ENCODE data around the gene FKBP7.
"Not testable (repeated sequence)": the region's sequence is repeated elsewhere in the genome, so short reads cannot be mapped to it uniquely, and the experiment has no call there.

FKBP7 gene

DNA sequence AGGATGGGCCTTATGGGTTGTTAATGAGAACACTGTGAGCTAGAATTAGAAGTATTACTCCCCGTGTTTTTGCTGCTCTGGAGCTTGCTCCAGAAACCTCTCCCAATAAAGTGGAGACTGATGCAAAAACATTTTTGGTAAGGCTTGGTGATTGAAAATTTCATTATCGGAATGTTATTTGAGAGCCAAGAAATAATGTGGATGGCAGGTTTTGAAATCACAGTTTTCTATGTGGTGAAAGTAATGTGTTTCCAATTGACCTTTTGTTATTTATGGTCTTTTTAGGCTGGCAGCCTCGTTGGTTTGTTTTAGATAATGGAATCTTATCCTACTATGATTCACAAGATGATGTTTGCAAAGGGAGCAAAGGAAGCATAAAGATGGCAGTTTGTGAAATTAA is 7.0 kb upstream of the FKBP7 start:
- DNase-seq (ENCODE audit: low read depth): no peak

DNA sequence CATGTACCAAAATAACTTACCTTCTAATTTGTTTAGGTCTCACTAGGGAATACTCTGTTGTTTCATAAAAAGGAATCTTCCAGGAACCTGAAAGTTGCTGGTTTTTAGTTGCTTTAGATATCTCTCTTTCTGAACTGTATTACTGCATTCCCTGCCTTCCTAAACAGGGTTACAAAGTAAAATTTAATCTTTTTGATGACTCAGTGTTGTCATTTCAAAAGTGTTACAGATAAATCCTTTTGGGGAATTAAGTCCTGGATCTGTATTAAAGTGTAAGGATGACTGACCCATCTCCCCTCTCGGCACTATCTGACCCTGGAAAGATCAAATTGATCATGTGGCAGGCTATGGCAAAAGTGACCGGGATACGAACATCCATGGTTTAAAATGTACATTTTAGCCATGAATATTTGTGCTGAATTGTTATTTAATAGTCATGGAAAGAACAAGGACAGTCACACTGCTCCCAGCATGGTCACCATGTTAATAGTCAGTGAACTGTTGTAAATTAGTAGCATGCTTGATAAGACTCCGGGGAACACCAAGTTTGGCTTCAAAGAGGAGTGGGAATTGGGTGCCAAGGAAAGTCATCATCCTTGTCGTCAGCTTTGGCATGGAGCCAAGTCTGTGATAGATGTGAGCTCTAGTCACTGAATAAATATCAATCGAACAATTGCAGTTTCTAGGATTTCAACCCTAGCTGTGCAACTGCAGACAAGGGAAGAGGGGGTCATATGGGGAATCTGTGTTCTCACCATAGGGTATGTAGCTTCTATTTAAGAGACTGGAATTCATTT is 6.0 kb upstream of the FKBP7 start:
- no peak for DNase-seq (ENCODE audit: low read depth)

DNA sequence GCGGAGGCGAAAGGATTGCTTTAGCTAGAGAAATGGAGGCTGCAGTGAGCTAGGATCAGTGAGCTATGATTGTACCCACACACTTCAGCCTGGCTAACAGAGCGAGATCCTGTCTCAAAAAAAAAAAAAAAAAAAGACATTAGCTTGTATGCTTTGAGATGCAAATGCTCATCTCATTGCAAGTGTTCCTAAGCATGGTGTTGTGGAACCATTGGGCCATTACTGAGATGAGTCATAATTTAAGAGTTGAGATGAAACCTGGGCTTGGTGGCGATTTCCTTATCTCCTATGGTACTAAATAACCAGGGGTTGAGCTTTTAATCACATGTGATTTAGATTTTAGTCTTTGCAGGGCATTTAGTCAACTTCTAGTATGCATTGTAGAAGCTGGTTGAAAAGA is 4.0 kb upstream of the FKBP7 start:
- no peak for DNase-seq (ENCODE audit: low read depth)

DNA sequence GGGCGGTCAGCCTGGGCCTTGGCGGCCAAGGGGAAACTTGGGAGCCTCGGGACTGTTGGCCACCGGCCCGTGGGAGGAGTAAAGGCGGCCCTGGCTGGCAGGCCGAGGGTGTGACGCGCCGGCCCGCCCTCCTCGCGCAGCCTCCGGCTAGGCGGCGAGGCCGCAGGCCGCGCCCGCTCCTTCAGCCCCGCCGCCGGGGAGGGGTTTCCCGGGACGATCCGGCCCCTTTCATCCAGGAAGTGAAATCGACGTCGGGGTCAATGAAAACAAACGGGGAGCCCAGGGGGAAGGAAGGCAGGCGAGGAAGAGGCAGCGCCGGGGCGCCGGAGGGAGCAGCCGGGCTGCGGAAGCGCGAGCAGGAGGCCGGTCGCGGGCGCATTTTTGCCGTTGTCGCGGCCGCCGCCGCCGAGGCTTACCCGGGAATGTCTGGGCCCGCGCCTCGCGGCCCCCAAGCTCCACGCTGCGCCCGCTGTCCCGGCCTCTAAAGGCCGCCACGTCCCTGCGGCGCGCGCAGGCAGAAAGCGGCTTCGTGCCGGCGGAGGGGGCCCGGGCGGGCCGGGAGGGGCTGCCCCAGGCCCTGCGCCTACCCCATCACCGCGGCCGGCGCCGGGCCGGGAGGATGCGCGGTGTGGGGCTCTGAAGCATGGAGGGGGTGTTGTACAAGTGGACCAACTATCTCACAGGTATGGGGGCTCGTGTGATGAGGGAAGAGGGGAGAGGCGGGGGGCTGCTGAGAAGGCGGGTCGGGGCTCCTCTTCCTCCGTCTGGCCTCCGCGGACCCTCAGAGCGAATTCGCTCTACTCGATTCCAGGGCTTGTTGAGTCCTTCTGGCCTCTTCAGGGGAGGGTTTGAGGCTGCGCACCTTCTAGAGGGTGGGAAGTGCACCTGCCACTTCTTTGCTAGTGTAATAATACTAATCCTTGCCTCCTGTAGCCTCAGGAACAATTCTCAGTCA is 2.1 kb upstream of the FKBP7 start, which contains the start of gene PLEKHA3:
PLEKHA3 (plus strand) TSS at position 231 of the 955 bp plus-strand sequence; CDS start at position 644, 413 bp downstream.
- peak; percentile 68 for DNase-seq (ENCODE audit: low read depth)

DNA sequence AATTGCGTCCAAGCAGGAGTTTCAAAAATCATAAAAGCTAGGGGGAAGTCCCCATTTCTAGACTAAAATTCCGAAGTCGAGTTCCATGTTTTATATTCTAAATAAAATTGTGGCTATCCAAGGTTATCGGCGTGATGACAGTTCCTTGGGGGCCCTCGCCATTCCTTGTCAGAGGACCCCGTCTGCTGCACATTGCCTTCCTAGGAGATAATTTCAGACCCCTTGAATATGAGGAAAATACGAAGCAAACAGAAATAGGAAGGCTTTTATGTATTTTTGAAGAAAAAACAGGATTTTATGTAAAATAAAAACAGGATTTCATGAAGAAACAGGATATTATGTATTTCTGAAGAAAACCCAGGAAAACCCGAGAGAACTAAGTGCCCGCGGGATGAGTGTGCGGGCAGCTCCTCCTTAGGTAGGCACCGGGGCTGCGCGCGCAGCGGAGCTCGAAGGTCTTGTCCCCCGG is 1.4 kb upstream of the FKBP7 start:
- DNase-seq (ENCODE audit: low read depth): no peak

DNA sequence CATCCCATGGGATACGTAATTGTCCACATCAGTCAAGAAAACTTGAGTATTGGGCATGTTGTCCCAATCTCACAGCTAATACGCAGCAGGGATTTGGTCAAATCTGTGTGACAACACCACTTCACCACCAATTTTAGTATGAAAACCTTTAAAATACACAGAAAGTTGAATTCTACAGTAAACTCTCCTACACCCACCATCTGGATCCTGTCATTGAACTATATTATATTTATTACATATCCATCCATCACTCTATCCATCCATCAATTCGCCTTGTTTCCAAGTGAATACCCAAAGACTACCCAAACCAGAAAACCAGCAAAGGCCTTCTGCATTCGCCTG is 846 bp upstream of the FKBP7 start:
- DNase-seq (ENCODE audit: low read depth): no peak

DNA sequence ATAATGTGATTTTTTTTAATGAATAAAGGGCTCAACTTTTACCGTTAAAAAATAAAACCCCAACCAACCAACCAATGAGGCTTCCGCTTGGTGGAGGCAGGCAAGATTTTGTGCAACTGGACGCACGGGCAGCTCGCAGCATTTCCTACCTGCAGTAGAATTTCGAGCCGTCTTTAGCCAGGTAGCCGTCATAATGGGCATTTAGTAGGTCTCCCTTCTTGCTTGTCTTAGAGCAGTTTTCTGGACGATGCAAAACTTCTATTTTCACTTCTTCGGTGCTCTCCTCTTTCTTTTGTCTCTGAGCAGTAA is 316 bp downstream of the FKBP7 start:
- no peak for DNase-seq (ENCODE audit: low read depth)

DNA sequence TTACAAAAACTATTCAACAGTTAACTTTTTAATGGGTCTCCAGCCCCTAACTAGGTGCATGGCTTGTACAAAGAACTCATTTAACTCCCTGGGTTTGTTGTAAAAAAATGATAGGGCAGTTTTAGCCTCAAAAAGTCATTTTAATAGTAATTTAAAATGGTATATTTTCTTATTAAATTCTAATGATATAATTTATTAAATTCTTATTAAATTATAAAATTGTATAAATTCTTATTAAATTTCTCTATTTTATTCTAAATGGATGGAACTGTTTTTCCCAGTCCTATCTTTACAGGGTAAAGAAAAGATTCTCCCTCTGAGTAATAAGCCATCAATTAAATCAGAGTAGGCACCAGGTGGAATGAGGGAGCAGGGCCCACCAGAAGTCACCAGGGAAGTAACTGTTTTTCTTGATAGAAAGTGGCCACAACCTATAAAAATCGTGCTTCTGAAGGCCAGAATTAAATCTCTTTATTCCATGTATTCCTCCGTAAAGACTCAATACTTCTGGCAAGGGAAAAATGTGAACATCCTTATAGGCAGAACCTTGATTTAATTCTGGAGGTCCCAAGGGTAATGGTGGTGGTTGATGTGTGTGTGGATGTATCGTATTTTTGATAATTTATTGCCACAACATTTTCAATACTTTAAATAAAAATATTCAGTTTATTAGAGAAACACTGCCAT is 814 bp downstream of the FKBP7 start:
- DNase-seq (ENCODE audit: low read depth): no peak

DNA sequence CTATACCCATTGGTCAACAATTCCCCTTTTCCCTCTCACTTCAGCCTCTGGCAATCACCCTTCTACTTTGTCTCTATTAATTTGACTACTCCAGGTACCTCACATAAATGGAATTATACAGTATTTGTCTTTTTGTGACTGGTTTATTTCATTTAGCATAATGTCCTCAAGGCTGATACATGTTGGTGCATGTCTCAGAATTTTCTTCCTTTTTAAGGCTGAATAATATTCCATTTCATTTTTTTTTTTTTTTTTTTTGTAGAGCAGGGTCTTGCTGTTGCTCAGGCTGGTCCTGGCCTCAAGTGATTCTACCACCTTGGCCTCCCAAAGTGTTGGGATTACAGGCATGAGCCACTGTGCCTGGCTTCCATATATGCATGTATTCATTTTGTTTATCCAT is 1.9 kb downstream of the FKBP7 start:
- DNase-seq (ENCODE audit: low read depth): no peak

DNA sequence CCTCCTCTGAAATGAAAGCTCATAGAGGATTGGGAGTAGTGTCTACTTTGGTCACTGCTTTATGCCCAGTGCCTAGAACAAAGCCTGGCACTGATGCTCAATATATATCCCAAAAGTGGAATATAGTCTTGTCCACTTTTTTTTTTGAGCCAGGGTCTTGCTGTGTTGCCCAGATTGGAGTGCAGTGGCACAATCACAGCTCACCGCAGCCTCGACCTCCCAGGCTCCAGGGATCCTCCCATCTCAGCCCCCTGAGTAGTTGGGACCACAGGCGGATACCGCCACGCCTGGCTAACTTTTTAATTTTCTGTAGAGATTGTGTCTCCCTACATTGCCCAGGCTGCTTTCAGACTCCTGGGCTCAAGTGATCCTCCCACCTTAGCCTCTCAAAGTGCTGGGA is 3.8 kb downstream of the FKBP7 start:
- no peak for DNase-seq (ENCODE audit: low read depth)

DNA sequence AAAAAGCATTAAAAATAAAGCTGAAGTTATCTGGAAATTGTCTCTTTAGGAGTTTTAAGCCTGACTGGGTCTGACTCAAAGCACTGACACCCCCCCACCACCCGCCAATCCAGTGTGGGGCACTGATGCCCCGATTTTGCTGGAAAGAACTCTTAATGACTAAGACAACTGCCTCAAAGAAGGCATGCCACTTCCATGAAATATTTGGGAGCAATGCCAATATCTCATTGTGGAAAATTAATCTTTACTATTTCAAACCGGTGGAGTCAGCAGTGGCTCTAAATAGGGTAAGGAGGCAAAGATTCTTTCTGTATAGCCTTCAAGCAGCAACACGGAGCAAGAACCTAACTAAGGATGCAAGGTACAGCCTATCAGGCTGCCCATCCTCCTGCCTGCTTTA is 4.5 kb downstream of the FKBP7 start:
- DNase-seq (ENCODE audit: low read depth): no peak

DNA sequence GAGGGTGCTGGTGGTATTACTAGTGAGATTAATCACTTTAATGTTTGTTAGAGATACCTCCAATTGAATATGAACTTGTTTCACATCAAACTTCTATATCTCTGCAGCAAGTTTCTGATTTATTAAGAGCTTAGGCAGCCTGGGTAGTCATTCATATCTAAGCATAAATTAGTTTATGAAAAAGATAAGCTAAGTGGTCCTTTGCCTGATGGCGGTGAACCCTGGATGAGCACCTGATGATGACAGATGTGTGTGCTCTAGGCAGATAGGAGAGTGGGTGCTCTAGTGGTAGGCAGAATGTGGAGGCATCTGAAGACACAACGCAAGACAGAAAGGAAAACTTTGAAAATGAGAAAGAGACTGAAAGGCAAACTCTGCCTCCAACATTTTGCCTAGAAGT is 5.0 kb downstream of the FKBP7 start:
- DNase-seq (ENCODE audit: low read depth): no peak

DNA sequence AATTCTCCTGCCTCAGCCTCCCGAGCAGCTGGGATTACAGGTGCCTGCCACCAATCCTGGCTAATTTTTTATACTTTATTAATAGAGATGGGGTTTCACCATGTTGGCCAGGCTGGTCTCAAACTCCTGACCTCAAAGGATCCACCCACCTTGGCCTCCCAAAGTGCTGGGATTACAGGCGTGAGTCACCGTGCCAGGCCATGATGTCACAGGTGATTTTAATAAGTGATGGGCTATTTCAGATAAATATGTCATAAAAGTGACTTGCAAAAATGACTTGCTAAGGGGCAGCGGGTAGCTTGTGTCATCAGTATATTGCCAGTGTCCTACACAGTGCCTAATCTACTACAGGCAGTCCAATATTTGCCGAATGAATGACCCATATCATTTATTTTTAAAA is 7.1 kb downstream of the FKBP7 start:
- DNase-seq (ENCODE audit: low read depth): not testable (repeated sequence)

DNA sequence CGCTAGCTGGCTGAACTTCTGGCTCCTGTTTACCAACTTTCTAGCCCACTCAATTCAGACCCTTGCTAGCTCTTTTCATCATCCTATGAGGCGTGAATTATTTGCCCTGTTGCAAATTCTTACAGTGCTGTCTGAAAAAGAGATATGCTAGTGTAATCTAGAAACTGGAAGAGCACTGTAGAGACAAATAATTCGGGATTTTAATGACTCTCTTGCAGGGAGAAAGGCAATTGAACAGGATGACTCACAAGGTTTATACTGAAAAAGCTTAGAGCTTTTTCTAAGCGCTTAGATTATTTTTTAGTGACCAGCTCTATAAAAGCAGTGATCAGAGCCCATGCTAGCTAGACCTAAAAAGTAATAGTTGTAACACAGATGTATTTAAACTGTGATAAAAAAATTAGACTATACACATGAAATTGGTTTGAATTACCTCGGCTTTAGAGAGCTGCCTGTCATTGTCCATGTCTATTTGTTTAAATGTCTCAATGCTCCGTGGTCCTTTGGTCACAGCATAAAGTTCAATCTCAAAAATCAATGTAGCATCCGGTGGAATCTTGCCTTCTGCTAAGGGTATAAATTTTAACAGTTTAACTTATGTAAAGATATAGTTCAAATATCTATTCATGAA is 9.1 kb downstream of the FKBP7 start:
- DNase-seq (ENCODE audit: low read depth): no peak

DNA sequence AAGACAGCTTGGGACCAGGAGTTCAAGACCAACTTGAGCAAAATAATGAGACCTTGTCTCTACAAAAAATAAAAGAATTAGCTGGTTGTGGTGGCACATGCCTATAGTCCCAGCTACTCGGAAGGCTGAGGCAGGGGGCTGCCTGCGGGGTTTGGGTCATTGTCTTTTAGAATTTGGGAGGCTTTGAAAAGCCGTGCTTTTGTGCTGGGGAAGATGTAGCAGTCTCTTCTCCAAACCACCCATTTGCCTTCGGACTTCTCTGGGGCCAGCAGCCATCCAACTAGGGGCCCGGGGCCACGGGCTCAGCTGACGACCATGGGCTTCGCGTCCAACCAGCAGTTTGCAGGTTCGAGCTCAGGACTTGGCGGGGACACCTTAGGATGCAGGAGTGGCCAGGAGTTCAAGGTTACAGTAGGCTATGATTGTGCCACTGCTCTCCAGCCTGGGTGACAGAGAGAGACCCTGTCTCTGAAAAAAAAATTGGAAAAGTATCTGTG is 21.0 kb downstream of the FKBP7 start:
- no peak for DNase-seq (ENCODE audit: low read depth)

DNA sequence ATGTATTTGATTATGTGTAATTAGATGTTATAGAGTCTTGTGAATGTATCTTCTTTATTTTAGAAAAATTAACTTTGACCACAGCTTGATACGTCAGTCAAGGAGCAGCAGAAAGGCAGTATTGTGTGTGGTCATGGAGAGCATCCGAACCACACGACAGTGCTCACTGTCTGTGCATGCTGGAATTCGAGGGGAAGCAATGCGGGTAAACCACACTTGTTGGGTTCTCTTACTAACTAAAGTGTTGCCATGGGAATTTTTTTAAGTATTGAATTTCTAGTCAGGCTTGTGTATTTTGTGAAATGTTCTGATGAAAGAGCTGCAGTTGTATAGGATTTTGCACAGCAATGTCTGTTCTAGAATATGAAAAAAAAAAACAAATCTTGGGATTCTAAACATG is 22.5 kb downstream of the FKBP7 start:
- DNase-seq (ENCODE audit: low read depth): no peak

DNA sequence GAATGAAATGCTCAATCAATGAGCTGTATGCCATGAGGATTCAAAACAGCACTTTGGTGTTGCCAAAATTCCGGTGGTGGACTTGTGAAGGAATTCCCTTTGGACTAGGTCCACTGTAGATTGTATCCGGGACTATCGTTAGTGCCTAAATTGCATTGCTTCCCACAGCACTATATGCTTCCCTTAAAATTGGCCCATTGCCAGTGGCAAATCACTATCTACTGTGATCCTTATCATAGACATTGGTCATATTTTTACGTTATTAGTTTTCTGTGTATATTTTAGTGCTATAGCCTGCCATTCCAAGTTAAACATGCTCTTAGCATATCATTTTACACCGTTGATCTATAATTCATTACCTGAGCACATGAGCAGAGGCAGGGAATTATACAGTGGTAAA is 25.5 kb downstream of the FKBP7 start:
- no peak for DNase-seq (ENCODE audit: low read depth)

DNA sequence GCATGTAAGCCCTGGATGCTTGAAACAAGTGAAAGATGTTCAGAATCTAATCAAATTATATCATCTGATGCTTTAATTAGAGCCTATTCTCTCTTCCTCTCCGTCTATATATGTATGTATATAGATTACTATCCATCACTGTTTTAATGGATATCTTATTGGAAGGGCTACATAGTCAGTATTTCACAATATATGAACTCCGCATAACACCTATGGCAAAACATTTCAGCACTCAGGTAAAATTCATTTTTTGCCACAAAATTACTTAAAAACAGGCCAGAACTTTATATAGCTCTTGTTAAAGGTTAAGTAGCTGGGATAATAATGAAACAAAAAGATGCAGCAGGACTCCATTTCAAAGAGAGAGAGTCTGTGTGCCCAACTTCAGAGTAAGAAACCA is 26.1 kb downstream of the FKBP7 start:
- DNase-seq (ENCODE audit: low read depth): no peak

DNA sequence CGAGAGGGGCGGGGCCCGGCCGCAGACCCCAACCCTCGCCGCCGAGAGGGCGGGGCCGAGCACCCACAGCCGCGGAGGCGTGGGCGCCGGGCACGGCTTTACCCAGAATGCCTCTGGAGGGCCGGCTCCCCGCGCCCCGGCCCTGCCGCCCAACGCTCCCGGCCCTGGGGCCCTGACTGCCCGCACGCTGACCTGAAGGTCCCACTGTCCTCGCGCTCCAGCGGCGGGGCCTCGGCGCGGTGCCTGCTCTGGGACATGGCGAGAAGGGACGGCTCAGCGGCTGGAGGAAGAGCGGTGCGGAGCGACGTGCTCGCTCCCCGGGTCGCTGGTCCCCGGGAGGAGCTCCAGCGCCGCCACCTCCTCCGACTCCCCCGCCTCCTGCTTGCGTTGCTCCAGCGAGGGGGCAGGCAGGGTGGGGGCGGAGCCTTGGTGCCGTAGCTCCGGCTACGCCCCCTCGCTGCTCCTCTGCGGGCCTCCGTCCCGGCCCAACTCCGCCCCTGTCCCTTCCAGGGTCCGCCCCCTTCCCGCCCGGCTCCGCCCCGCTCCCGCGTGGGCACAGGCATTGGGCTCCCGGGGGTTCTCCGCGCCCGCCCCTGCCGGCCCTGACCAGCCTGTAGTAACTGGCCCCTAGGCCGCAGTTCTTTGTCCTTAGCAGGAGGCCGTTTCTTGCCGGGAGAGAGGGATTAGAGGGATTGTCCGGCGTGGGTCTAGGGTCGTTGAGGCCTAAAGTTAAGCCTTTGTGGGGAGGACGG is 27.4 kb downstream of the FKBP7 start, which contains the start of the genes PJVK and PRKRA:
PJVK (plus strand) TSS at position 605 of the 752 bp plus-strand sequence. CDS start 2,032 bp downstream, outside the sequence.
PRKRA (minus strand) TSS at position 402 of the 752 bp plus-strand sequence; CDS start at position 257, 145 bp downstream.
- peak; percentile 87 for DNase-seq (ENCODE audit: low read depth)

DNA sequence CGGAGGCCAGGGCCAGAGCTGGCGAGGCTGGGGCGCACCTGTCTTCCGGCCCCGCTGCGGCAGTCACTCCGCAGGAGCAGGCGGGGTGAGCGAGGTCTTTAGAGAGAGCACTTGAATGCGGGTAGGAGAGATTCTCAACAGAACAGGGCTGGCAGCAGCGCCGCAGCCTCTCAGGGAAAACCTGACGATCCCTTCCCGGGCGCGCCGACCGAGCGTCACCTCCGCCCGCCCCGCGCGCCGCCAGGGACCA is 28.0 kb downstream of the FKBP7 start:
- DNase-seq (ENCODE audit: low read depth): no peak
